ENCODE measurements around the gene GEMIN5.

DNA sequence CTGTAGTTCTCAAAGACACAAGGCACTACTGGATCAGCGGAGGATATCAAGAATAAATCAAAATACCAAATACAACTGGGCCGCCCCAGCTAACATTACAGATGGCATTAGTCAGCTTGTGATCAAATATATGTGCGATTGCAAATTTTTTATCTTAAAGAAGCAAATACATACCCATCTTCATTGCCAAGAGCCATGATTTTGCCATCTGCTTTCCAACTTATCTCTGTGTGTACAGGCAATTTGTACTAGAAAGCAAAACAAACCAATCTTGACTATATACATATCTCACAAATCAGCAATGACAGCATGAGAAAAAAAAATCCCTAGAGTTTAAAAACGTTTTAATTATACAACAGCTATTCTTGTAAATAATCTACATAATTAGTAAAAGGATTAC, 20.3 kb downstream of the GEMIN5 start:
- no peak for TF ChIP-seq POLR2A (IDR thresholded peaks at IDR 0.05)
- TF ChIP-seq, protein P1, sequence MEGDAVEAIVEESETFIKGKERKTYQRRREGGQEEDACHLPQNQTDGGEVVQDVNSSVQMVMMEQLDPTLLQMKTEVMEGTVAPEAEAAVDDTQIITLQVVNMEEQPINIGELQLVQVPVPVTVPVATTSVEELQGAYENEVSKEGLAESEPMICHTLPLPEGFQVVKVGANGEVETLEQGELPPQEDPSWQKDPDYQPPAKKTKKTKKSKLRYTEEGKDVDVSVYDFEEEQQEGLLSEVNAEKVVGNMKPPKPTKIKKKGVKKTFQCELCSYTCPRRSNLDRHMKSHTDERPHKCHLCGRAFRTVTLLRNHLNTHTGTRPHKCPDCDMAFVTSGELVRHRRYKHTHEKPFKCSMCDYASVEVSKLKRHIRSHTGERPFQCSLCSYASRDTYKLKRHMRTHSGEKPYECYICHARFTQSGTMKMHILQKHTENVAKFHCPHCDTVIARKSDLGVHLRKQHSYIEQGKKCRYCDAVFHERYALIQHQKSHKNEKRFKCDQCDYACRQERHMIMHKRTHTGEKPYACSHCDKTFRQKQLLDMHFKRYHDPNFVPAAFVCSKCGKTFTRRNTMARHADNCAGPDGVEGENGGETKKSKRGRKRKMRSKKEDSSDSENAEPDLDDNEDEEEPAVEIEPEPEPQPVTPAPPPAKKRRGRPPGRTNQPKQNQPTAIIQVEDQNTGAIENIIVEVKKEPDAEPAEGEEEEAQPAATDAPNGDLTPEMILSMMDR (IDR thresholded peaks at IDR 0.05) = no peak

All from right lobe of liver (tissue), 4 donors.